ENCODE data around the gene JCAD.

DNA sequence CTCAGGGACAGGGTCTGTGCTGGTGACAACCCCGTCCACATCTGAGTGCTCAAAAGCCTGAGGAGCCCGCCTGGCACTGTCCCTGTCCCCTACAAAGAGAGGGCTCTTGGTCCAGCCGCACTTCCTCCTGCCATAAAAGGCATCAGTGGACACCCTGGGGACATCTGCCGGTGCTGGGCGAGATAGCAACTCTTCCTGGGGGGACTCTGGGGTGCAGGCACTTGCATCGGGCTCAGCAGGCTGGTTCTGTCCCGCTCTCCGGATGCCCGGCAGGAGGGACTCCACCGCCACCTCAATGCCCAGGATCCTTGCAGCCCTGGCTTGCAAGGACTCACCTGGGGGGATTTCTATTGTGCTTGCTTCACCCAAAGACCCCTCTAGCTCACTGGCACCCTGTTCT is 32.8 kb downstream of the JCAD start:
- TF ChIP-seq, protein P1, sequence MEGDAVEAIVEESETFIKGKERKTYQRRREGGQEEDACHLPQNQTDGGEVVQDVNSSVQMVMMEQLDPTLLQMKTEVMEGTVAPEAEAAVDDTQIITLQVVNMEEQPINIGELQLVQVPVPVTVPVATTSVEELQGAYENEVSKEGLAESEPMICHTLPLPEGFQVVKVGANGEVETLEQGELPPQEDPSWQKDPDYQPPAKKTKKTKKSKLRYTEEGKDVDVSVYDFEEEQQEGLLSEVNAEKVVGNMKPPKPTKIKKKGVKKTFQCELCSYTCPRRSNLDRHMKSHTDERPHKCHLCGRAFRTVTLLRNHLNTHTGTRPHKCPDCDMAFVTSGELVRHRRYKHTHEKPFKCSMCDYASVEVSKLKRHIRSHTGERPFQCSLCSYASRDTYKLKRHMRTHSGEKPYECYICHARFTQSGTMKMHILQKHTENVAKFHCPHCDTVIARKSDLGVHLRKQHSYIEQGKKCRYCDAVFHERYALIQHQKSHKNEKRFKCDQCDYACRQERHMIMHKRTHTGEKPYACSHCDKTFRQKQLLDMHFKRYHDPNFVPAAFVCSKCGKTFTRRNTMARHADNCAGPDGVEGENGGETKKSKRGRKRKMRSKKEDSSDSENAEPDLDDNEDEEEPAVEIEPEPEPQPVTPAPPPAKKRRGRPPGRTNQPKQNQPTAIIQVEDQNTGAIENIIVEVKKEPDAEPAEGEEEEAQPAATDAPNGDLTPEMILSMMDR (IDR thresholded peaks at IDR 0.05): no peak
- no peak for TF ChIP-seq POLR2A (IDR thresholded peaks at IDR 0.05)
